ENCODE results near the gene EPB41L5.

DNA sequence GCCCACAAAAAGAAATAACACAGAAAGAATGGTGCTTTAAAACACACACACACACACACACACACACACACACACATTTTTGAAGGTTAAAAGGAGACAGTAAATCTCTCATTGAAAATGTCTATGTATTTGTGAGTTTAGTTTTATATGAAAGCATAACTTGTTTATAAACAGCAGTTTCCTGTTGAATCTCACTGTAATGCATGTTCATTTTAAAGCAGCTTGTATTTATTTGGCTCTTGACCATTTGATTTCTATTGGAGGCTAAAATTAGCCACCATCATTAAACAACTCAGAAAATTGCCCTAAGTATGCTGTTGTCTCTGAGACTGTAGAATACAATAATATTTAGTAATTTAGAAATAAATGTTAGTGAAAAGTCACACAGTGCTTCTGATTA is 115.3 kb downstream of the EPB41L5 start:
- no peak for TF ChIP-seq POLR2A (IDR thresholded peaks at IDR 0.05; ENCODE audit: low read depth, low read length)
- TF ChIP-seq CTCF (IDR thresholded peaks at IDR 0.05; ENCODE audit: extremely low read depth in 1 of 2, insufficient read depth in 1 of 2, low read depth in 1 of 2, low read length in 2 of 2): no peak
- TF ChIP-seq POLR2AphosphoS5 (IDR thresholded peaks at IDR 0.05; ENCODE audit: insufficient read depth, low read depth, low read length): no peak
